DMS 273 (cell line): ENCODE measurements around the gene SLC2A9.
A peak's percentile ranks its signal among the peaks of the same experiment; 100 is the strongest.

Experiments
- DNase-seq: peaks from one replicate; lab custom pipeline; 2025; ENCODE audit not compliant: unreplicated experiment; lab: John Stamatoyannopoulos, UW

SLC2A9 gene

DNA sequence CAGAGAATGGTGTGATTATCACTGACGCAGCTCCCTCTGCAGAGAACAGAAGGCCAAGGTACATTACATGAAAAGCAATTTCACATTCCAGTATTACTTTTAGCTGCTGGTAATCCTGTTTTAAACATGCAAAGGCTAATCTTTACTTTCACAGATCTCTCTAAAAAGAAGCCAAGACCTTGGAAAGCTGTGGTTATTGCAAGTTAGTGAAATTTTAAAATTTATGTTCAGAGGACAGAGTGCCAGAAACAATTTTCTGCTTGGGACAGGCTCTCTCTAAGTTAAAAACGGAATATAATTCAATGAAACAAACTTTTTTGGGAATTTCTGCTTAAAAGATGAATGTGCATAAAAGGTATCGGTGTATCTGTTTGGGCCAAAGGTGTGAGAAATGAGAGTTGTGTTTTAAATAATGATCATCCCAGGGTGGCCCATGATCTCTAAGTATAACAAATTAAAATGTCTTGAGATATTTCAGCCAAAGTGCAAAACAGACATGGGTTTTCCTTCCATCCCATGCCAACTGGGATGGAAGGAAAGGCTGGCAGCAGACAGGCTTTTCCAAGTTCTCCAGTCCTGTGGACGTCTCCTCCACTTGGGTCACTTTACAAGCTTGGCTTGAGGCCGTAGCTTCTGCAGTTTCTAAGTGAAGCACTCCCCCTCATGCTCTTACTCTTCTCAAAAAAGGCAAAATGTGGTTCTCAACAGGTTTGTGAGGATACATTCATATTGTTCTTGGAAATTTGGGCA is 121.8 kb downstream of the SLC2A9 start:
- DNase-seq, result no peak

DNA sequence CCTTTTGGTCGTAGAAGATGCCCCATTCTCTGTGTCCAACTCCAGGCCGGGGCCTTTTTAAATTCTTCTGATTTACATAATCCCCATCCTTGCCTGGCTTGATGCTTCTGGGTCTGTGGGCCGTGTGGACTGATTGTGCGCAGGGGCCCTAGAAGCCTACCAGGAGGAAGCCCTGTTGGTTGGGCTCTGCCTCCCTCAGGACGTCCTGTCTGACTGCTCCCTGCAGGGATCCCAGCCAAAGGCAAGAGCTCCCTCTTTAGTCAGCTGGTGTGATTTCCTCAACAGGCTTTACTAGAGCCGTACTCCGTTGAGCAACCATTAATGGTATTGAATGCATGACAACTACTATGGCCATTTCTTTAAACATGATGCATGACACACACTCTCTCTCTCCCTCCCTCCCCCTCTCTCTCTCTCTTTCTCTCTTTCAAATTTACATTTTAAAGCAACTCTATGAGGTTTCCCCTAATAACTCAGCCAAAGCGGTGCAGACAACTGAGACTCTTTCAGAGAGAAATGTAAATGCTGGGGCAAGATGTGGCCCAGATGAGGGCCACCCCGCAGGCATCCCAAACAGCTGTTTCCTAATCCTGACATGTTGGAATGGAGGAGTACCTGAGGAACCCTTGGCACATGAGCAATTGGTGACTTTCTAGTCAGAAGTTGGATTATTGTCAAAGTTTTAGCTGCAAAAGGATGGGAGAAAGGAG is 122.5 kb downstream of the SLC2A9 start:
- DNase-seq, result peak; percentile 72

DNA sequence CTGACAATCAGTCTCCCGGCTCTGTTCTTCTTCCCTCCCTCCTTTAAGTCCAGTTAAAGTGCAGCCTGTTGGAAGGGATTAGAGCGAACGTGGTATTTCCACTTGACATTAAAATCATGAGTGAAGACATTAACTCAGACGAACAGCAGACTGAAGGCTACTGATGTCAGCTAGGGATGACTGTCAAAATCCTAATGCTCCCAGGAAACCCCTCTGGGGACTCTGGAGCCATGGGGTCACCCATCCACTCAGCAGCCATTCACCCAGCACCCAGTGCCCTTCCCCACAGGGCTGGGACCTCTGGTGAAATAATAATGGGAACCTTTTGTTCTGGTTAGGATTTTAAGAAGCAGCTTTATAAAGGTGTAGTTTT is 126.0 kb downstream of the SLC2A9 start:
- no peak for DNase-seq

DNA sequence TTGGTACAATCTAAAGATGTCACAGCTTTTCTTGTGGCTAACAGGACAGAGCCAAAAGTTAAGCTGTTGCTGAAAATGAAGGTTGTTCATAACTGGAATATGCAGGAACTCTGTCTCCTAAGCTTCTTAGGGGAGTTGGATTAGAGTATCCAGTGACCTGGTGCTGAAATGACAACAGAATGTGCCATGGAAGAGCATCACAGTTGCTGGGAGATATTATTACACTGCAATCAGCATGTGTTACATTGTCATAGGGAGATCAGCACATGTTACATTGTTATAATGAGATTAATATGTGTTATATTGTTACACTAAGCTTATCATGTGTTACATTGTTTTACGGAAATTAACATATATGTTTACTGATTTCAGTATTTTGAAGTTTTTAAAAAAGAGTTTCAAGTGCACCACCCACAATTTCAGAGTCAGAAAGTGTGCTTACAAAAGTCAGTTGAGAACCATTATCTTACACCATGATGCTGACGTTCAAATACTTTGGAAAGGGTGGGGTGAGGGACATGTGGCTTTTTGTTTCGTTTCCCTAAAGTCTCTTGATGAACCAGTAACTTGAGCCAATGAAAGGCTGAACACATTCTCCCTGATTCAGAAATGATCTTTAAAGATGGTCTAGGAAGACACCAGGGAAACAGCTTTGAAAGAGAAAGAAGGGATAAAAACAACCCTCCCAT is 126.5 kb downstream of the SLC2A9 start:
- no peak for DNase-seq

DNA sequence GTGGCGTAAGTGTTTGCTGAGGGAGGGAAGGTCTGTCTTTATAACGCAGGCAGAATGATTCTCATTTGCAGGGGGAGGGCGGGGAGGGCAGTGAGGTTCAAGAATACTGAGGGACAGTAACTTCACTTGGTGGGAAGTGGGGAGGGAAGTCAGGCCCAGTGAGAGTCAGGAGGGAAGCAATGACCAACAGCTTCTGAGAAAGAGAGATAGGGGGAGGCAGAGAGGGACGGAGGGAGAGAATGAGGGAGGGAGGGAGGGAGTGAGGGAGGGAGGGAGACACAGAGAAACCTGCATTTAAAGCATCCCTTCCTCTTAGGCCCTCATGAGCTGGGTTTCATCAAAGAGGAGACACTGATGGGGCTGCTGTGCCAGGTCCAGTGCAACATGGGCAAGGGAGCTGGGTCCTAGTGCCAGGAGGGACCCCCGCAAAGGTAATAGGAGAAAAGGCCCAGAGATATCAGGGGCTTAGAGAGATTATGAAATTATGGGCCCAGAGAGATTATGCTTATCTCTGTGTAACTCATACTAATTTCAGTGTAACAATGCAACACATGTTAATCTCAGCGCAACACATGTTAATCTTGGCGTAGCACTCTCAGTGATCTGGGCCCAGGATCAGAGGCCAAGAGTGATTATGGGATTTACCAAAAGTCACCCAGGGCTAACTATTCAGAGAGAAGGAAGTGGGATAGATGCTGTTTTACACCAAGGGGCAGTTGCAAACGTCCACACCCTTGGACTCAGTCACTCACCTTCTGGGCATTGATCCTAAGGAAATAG is 127.8 kb downstream of the SLC2A9 start:
- no peak for DNase-seq

DNA sequence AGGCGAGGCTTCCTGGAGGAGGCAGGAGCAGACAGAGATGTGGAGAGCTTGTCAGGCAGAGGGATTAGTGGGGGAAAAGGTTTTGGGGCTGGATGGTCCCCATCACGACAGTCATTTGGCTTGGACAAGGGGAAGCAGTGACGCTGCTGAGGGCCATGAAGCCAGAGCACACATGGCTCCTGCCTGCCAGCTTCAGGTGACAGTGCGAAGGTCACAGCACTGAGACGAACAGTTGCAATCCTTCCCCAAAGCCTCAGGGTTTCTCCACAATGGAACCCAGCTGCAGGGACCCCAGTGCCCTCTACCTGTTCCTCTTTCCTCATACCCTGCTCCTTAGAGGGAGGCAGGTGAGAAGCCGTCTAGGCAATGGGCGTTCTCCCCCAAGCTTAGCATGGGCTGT is 129.6 kb downstream of the SLC2A9 start:
- no peak for DNase-seq

DNA sequence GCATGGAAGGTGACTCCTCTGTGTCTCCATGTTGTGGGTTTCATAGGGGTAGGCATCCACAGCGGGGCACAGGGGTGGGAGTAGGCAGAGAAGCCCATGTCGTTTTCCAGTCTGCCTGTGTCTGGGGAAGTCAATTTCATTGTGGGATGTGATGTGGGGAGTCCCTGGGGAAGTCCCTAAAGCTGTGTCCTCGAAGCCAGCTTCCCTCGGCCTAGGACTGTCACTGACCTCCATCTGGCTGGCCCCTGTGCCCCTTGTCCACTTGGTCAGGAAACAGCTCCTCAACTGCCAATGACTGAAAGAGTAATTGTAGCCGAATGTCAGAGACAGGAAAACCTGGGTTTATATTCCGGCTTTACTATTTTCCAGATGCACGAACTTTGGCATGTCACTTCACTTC is 130.2 kb downstream of the SLC2A9 start:
- DNase-seq, result no peak

DNA sequence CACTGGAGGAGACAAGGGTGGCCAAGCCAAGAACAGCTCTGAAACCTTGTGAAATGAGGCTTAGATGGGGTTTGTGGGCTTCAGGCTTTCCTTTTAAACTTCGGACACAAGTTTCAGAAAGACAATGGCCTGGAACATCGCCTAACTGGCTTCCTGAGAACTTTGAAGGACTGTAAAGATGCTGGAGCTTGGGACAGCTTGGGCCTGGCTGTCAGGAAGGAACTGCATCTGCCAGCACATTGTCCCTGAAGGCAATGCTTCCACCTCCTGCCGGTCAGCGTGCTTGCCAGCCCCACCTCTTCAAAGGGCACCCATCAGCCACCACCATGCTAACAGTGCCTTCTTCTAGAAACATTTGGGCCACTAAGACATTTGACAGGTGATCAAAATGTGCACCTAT is 132.0 kb downstream of the SLC2A9 start:
- no peak for DNase-seq

DNA sequence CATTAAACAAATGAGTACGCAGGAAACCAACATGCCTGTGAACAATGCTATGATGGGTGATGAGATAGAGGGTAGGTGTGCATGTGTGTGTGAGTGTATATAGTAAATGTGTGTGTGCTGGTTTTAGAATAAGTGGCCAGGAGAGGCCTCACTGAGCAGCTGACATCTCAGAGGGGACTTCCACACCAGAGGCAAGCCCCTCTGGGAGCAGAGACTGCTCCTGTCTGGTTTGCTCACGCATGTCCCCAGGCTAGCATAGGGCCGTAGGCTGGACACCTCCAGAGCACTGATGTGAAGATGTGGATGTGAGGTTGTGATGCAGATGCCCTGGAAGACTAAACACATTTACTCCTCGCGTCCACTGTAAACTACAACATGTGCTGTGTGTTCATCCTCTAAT is 135.3 kb downstream of the SLC2A9 start:
- no peak for DNase-seq

DNA sequence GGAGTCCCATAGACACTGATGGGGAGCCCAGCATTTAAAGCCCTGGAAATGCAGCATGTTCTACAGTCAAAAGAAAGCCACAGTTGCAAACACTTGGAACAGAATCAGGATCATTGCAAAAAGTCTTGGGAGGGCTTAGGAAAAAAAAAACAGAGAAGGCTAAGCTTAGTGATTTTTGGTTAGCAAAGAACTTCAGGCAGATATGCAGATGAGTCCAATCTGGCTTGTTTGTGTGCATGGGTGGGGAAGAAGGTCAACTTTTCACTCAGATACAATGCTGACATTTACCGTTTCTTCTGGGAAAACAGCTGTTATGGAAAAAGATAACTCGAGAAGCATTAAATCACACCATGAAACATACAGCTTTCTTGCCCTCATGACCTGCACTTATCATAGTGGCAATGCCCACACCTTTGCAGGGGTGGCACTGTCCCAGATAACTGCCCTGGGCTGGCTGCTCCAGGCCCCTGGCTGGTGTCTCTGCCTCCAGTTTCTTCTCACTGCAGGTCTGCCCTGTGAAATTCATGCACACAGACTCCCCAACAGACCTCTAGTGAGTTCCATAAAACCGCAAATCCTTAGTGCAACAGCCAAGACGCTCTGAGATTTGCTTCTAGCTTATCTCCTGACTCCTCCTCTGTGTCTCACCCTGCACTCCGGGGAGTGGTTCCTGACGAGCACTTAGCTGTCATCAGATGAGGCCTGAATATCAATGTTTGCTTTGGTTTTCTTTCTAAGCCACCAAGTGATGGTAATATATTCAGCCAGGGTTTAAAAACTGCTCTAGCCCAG is 140.7 kb downstream of the SLC2A9 start:
- no peak for DNase-seq

DNA sequence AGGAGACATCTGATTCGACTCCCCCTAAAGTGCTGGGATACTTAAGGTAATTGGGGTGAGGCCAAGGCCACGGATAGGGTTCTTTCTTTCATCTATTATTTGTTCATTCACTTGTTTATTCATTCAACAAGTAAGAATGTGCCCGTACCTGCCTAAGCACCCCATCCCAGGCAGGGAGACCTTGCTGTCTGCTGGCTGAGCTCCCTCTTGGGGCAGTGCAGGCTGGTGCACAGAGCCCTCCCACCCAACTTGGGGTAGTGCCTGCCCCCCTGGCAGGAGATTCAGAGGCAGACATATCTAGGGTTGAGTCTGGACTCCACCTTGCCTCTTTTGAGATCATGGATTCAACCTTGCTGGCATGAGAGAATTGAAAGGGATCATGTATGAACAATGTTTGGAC is 144.2 kb downstream of the SLC2A9 start:
- no peak for DNase-seq

DNA sequence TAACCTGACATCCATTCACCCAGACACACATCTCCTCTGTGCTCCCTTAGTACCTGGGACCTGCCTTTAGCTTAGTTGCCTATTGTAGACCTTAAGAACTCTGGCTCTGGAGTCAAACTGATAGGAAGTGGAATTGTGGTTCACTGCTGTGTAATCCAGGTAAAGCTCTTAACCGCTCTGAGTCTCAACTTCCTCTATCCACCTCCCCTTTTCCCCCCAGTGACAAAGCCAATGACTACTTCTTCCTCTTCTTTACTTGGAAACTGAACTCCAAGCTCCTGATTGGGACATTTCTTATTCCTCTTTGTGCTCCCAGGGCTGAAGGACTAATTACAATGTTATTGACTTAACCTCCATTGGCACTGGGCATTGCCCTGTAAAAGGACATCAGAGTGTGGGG is 145.8 kb downstream of the SLC2A9 start:
- no peak for DNase-seq

DNA sequence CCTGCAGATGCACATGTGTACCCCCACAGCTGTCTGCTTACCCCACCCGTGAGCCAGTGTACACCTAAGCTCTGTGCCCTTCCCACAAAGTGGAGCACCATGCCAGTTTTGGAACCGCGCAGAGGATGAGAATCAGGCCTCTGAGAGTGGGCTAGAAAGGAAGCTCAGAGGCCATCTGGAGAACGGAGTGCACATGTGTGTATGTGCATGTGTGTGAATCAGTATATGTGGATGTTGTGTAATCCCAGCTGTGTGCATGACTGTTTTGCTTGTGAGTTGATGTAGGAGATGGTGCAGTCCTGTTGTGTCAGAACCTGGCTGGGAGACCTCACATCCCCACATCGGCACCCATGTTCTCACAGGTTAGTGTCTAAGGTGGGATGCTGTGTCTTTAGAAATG is 146.9 kb downstream of the SLC2A9 start:
- DNase-seq, result no peak

DNA sequence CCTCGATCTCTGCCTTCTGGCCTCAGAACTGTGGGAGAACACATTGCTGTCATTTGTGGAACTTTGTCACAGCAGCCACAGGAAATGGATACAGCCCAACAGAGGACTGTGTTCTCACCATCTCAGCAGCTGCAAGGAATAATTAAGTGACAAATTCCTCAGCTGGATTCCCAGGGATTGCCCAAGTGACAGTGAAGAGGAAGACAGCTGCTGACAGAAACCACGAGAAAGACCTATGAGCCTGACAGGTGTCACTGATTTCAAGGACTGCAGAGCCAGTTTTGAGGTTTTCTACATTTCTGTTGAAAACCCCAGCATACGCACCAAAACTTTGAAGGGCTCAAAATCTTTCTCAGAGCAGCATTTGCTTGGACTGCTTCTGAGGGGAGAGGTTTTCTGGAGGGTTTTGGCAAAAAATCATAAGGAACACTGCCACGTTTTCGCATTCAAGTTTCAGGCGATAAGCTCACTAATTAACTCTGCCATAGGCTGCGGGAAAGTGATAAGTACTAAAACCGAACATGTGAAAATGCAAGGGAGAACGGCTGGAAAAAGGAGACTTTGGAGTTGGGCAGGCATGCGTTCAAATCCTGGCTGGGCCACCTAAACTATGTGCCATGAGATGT is 151.0 kb downstream of the SLC2A9 start:
- no peak for DNase-seq

DNA sequence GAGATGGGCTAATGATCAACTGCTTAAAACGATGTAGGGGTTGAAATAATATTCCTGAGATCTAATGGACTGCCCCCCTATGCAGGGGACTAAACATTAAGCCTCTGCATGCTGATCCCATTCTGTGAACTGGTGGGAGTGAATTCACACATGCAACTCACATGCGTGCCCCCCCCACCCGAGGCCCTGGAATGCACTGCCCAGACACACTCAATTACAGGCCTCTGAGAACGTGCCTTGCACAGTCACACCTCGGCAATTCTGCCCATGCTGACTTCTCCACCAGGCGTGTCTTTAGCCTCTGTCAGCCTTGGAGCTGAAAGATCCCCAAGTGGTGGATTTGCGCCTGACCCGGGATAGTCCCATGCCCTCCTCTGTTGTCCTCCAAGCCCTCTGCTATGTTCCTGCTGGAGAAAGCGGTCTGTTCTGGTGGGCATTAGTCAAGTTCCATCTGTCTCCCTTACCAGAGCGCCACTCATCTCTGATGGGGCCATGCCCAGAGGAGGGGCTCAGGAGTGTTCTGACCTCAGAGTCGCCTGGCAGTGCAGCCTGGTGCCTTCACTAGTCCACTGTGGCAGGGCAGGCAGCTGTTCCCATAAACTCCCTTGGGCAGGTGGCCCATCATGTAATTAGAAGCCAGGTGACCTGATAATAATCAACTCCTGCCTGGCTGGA is 153.4 kb downstream of the SLC2A9 start:
- DNase-seq, result peak; percentile 52

DNA sequence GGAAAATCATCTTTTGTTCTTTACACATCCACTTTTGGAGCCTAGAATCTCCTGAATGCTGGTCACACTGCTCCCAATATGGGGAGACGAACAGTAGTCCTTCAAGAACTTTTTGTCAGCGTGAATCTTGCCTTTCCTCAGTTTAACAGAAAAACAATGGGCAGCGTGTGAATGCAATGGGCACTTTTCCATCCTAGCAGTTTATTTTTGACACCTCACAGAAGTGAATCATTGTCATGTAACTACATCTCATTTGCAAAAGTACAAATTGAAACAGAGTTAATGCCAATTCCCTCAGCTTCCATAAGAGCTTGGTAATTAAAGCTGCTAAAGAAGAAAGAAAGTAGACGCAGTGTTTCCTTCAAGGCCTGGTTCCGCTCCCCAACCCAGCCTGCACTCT is 154.4 kb downstream of the SLC2A9 start:
- DNase-seq, result no peak

DNA sequence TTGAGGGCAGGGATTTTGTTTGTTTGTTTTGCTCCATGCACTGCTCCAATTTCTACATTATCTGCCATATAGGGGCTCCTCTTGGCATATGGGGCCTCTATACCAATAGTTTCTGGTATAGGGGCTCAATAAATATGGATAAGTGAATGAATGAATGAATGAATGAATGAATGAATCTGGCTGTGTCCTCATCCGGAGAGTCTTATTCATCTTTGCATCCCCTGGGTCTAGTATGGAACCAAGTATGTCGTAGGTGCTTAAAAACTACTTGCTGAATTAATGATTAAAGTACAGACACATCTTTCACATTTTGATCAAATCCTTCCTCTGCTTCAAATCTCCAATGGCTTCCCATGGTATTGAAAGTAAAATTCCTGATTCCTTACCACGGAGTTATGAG is 159.7 kb downstream of the SLC2A9 start:
- no peak for DNase-seq

DNA sequence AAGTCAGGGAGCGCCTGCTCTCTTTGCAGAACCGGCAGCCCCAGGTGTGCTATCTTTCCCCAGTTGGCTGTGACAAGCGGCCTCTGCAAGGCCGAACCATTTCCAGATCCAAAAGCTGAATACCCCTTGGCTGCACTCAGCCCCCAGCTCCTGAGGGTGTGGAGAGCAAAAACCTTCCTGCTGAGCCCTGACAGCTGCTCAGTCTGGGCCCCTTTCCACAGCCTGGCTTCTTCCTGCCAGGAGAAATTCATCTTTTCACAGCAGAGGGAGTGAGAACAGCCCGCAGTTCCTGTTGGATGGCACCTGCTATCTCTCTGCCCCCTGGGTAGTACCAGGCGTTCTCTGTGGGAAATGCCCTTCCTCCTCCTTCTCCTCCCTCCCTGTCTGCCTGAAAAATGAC is 161.5 kb downstream of the SLC2A9 start:
- DNase-seq, result no peak

DNA sequence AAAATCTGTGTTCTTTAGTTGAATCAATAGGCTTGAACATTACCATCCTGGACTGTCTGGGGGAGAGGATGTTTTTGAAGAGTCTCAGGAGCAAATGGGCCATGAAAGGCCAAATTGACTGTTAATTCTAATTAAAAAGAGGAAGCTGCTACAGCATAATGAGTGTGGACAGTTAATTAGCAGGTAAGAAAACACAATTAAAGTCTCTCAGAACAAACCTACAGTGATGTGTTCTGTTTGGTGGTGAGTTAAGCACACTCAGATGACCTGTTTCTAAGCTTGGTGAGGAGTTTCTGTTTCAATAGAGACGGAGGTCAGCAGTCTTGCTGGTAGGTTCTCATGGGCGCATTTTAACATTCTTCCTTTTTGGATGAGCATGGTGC is 171.8 kb downstream of the SLC2A9 start:
- DNase-seq, result no peak
